ENCODE results near the gene MYO1D.

MYO1D gene

GRCh38 chr17:32546031-32546444, 330.9 kb downstream of the MYO1D start:
- no peak for DNase-seq (ENCODE audit: low read depth in 2 of 2)
- TF ChIP-seq, protein P1, sequence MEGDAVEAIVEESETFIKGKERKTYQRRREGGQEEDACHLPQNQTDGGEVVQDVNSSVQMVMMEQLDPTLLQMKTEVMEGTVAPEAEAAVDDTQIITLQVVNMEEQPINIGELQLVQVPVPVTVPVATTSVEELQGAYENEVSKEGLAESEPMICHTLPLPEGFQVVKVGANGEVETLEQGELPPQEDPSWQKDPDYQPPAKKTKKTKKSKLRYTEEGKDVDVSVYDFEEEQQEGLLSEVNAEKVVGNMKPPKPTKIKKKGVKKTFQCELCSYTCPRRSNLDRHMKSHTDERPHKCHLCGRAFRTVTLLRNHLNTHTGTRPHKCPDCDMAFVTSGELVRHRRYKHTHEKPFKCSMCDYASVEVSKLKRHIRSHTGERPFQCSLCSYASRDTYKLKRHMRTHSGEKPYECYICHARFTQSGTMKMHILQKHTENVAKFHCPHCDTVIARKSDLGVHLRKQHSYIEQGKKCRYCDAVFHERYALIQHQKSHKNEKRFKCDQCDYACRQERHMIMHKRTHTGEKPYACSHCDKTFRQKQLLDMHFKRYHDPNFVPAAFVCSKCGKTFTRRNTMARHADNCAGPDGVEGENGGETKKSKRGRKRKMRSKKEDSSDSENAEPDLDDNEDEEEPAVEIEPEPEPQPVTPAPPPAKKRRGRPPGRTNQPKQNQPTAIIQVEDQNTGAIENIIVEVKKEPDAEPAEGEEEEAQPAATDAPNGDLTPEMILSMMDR (IDR thresholded peaks at IDR 0.05; ENCODE audit: low read depth, low read length): no peak

DNA sequence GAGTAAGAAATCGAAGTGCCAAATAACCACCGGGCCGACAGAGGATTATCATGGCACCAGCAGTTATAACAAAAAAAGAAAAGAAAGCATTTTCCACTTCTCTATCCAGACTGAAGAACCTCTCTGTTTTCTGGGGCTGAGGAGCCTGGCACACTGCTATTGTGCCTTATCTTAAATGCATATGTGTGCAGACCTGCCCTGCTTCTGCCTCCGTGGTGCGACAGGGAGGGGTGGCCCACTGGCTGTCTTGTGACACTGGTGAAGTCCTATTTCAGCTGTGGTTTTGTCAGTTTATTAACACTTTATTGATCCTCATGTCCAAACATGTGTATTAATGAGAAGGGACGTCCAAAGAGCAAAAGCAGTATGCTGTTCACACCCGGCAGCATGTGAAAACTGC, 334.7 kb downstream of the MYO1D start:
- H3K4me3 ChIP-seq (replicated peaks in 1 of 2; ENCODE audit: low read depth in 2 of 2, low read length in 2 of 2): no peak overlapping the region
- DNase-seq (ENCODE audit: low read depth in 2 of 2): no peak
- TF ChIP-seq, protein P1 (IDR thresholded peaks at IDR 0.05; ENCODE audit: low read depth, low read length): no peak

More at GRCh38 chr17:32546031-32546444, 330.9 kb downstream of the MYO1D start:
- H3K4me3 ChIP-seq (replicated peaks in 1 of 2; ENCODE audit: low read depth in 2 of 2, low read length in 2 of 2): no peak overlapping the region

DNA sequence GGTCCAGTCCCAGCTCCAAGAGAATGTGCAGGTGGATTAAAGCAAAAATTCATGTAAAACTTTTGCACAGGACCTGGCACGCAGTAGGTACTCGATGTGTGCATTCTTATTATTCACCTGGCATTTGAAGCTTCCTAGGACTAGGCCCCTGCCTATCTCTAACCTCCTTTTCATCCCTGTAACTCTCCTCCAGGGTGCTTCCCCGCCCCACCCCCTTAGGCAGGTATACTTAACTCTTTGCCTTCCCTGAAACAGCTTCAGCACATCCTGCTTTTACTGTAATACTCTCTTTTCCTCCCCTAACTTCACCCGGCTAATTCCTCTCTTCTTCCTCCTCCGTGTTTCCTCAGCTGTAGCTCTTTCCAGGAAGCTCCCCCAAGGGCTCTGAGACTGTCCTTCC, 335.3 kb downstream of the MYO1D start:
- DNase-seq (ENCODE audit: low read depth in 2 of 2): no peak
- no peak overlapping the region for H3K4me3 ChIP-seq (replicated peaks in 1 of 2; ENCODE audit: low read depth in 2 of 2, low read length in 2 of 2)
- TF ChIP-seq, protein P1 (IDR thresholded peaks at IDR 0.05; ENCODE audit: low read depth, low read length): no peak

- TF ChIP-seq, protein P1 (IDR thresholded peaks at IDR 0.05; ENCODE audit: low read depth, low read length): no peak
- no peak overlapping the region for H3K4me3 ChIP-seq (replicated peaks in 1 of 2; ENCODE audit: low read depth in 2 of 2, low read length in 2 of 2)
- peak; percentile 75 to 77 for DNase-seq (ENCODE audit: low read depth in 2 of 2)
These were observed 339.9 kb downstream of the MYO1D start for GRCh38 chr17:32536736-32537643.

GRCh38 chr17:32533296-32533695, 343.6 kb downstream of the MYO1D start:
- H3K4me3 ChIP-seq (replicated peaks in 1 of 2; ENCODE audit: low read depth in 2 of 2, low read length in 2 of 2): no peak overlapping the region
- DNase-seq (ENCODE audit: low read depth in 2 of 2): no peak
- TF ChIP-seq, protein P1 (IDR thresholded peaks at IDR 0.05; ENCODE audit: low read depth, low read length): no peak

GRCh38 chr17:32529604-32530003, 347.3 kb downstream of the MYO1D start:
- DNase-seq (ENCODE audit: low read depth in 2 of 2): peak; percentile 14 to 68
- TF ChIP-seq, protein P1 (IDR thresholded peaks at IDR 0.05; ENCODE audit: low read depth, low read length): no peak
- no peak overlapping the region for H3K4me3 ChIP-seq (replicated peaks in 1 of 2; ENCODE audit: low read depth in 2 of 2, low read length in 2 of 2)
